ENCODE results near the gene NRXN3. TPM values are rescaled to one million over a fixed set of nuclear protein-coding genes. Genes with fewer than 3 reads are reported as not detected.

Gene NRXN3
- total RNA-seq, 1 donor from 2014 or later = 18.0 TPM

- H3K27ac ChIP-seq (ENCODE audit: low read depth, low read length) = no peak overlapping the region
- Mint-ChIP-seq H3K4me3 (ENCODE audit: unreplicated experiment) (no peak overlapping the region), H3K27ac (ENCODE audit: unreplicated experiment) (no peak overlapping the region), H3K27me3 (ENCODE audit: low read depth, unreplicated experiment) (peaks cover 2% of the 10 kb centered on the region), H3K9me3 (ENCODE audit: unreplicated experiment) (no peaks in the 10 kb centered on the region), H3K4me1 (ENCODE audit: low read depth, unreplicated experiment) (no peaks in the 10 kb centered on the region), H3K36me3 (ENCODE audit: low read depth, unreplicated experiment) (no peaks in the 10 kb centered on the region)
- H3K4me1 ChIP-seq (ENCODE audit: insufficient read depth, low read length) = no peaks in the 10 kb centered on the region
- TF ChIP-seq EZH2 (IDR thresholded peaks at IDR 0.05; ENCODE audit: insufficient read depth, low read length) = no peak
- TF ChIP-seq CTCF (IDR thresholded peaks at IDR 0.05; ENCODE audit: insufficient read depth, low read depth, low read length) = no peak
- no peaks in the 10 kb centered on the region for H3K36me3 ChIP-seq (ENCODE audit: insufficient read depth, low read length)
- no peak overlapping the region for H3K9ac ChIP-seq (ENCODE audit: low read length)
- no peaks in the 10 kb centered on the region for H3K27me3 ChIP-seq (ENCODE audit: insufficient read depth, low read length)
- FAIRE-seq (no peak), DNase-seq (ENCODE audit: low read depth) (no peak)
- H3K4me3 ChIP-seq (ENCODE audit: insufficient read depth, low read depth, low read length) = no peak overlapping the region
- H3K79me2 ChIP-seq (ENCODE audit: insufficient read depth, low read length) = no peaks in the 10 kb centered on the region
- H4K20me1 ChIP-seq (ENCODE audit: insufficient read depth, low read length) = no peaks in the 10 kb centered on the region
- no peak overlapping the region for H3K4me2 ChIP-seq (ENCODE audit: low read length)
- H3K9me3 ChIP-seq (ENCODE audit: insufficient read depth, low read depth, low read length) = no peaks in the 10 kb centered on the region
- H2AFZ ChIP-seq (ENCODE audit: low read depth, low read length) = no peak overlapping the region
Measured at GRCh38 chr14:78424311-78424710, 254.1 kb downstream of the NRXN3 start.

GRCh38 chr14:78425330-78425729 lies 255.2 kb downstream of the NRXN3 start:
- Mint-ChIP-seq H3K9me3 (ENCODE audit: unreplicated experiment) (no peaks in the 10 kb centered on the region), H3K4me3 (ENCODE audit: unreplicated experiment) (no peak overlapping the region), H3K27ac (ENCODE audit: unreplicated experiment) (no peak overlapping the region), H3K36me3 (ENCODE audit: low read depth, unreplicated experiment) (no peaks in the 10 kb centered on the region), H3K4me1 (ENCODE audit: low read depth, unreplicated experiment) (no peaks in the 10 kb centered on the region), H3K27me3 (ENCODE audit: low read depth, unreplicated experiment) (peaks cover 2% of the 10 kb centered on the region)
- Histone ChIP-seq H3K9me3 (ENCODE audit: insufficient read depth, low read depth, low read length) (no peaks in the 10 kb centered on the region), H3K4me3 (ENCODE audit: insufficient read depth, low read depth, low read length) (no peak overlapping the region), H3K79me2 (ENCODE audit: insufficient read depth, low read length) (no peaks in the 10 kb centered on the region), H2AFZ (ENCODE audit: low read depth, low read length) (no peak overlapping the region), H3K36me3 (ENCODE audit: insufficient read depth, low read length) (no peaks in the 10 kb centered on the region), H3K27ac (ENCODE audit: low read depth, low read length) (no peak overlapping the region), H3K9ac (ENCODE audit: low read length) (no peak overlapping the region), H4K20me1 (ENCODE audit: insufficient read depth, low read length) (no peaks in the 10 kb centered on the region), H3K4me1 (ENCODE audit: insufficient read depth, low read length) (no peaks in the 10 kb centered on the region), H3K27me3 (ENCODE audit: insufficient read depth, low read length) (no peaks in the 10 kb centered on the region), H3K4me2 (ENCODE audit: low read length) (no peak overlapping the region)
- DNase-seq (ENCODE audit: low read depth) = no peak
- no peak for FAIRE-seq
- no peak for TF ChIP-seq EZH2 (IDR thresholded peaks at IDR 0.05; ENCODE audit: insufficient read depth, low read length)
- no peak for TF ChIP-seq CTCF (IDR thresholded peaks at IDR 0.05; ENCODE audit: insufficient read depth, low read depth, low read length)

GRCh38 chr14:78425782-78426181 lies 255.6 kb downstream of the NRXN3 start:
- Histone ChIP-seq H3K79me2 (ENCODE audit: insufficient read depth, low read length) (no peaks in the 10 kb centered on the region), H3K9ac (ENCODE audit: low read length) (no peak overlapping the region), H3K36me3 (ENCODE audit: insufficient read depth, low read length) (no peaks in the 10 kb centered on the region), H3K4me1 (ENCODE audit: insufficient read depth, low read length) (no peaks in the 10 kb centered on the region), H3K9me3 (ENCODE audit: insufficient read depth, low read depth, low read length) (no peaks in the 10 kb centered on the region), H2AFZ (ENCODE audit: low read depth, low read length) (no peak overlapping the region), H4K20me1 (ENCODE audit: insufficient read depth, low read length) (no peaks in the 10 kb centered on the region), H3K4me3 (ENCODE audit: insufficient read depth, low read depth, low read length) (no peak overlapping the region), H3K27me3 (ENCODE audit: insufficient read depth, low read length) (no peaks in the 10 kb centered on the region), H3K4me2 (ENCODE audit: low read length) (no peak overlapping the region), H3K27ac (ENCODE audit: low read depth, low read length) (no peak overlapping the region)
- no peak overlapping the region for H3K27ac Mint-ChIP-seq (ENCODE audit: unreplicated experiment)
- no peak overlapping the region for H3K4me3 Mint-ChIP-seq (ENCODE audit: unreplicated experiment)
- no peaks in the 10 kb centered on the region for H3K36me3 Mint-ChIP-seq (ENCODE audit: low read depth, unreplicated experiment)
- peaks cover 2% of the 10 kb centered on the region for H3K27me3 Mint-ChIP-seq (ENCODE audit: low read depth, unreplicated experiment)
- no peak for DNase-seq (ENCODE audit: low read depth)
- H3K9me3 Mint-ChIP-seq (ENCODE audit: unreplicated experiment) = no peaks in the 10 kb centered on the region
- no peaks in the 10 kb centered on the region for H3K4me1 Mint-ChIP-seq (ENCODE audit: low read depth, unreplicated experiment)
- no peak for TF ChIP-seq CTCF (IDR thresholded peaks at IDR 0.05; ENCODE audit: insufficient read depth, low read depth, low read length)
- TF ChIP-seq EZH2 (IDR thresholded peaks at IDR 0.05; ENCODE audit: insufficient read depth, low read length) = no peak
- no peak for FAIRE-seq

Measured in astrocyte (in vitro differentiated cells and primary cell).